Myocyte (in vitro differentiated cells): ENCODE results near the gene GMDS. TPM values are rescaled to one million over a fixed set of nuclear protein-coding genes. Genes with fewer than 3 reads are reported as not detected.

Experiments
- DNase-seq: peaks from one replicate; pipeline ENCODE4 v3.0.0-alpha.2; 2012; ENCODE audit warnings: low read depth
- total RNA-seq: library from RNA; depleted of rRNA; stranded (reverse); fragments of >200 nt; gene quantifications from 2 replicates; pipeline ENCODE4 v1.2.3, GENCODE V29; 2014

The GMDS gene
- total RNA-seq, 1 donor from 2014 or later, result 9.3 TPM

DNA sequence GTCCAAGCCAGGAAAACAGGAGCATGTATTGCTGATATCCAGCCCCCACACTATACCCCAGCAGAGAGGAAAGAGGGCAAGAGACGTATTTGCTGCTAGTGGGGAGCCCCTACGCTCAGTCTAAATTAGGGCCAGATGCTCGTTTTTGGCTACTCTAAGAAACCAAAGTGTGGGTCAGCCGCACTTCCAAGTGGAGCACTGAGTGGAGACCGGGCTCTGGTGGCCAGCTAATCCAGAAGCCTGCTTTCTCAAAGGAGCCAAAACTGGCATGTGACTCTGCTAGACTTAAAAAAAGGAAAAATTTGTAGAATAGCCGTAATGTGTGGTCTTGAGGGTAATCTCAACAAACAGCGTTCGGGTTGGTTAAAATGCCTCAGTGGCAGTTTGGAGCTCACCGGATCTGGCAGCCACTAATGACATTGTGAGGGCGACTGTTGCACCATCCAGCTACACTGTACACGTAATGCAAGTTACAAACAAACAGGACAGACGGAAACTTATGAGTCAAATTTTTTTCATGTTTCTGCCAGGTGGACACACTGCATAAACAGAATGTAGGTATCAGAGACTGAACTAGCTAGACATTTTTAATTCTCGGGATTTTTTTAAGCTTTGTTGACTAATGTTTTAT, 404.8 kb downstream of the GMDS start:
- no peak for DNase-seq

DNA sequence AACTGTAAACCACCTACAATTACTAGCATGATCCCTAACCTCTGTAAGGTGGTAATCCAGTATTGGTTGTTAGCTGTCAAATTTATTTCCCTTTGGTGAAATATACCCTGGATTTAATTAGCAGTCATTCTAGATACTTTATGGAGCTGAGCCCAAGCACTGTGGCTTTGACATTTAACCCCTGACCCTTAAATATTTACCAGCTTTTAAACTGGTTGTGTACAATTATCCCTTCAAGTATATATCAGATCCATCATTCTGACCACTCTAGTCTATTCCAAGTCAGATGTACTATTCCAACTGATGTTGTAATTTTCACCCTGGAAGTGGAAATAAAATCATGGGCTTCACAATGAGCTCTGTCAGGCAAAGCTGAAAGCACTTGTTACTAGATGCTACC, 406.0 kb downstream of the GMDS start:
- DNase-seq, result no peak

DNA sequence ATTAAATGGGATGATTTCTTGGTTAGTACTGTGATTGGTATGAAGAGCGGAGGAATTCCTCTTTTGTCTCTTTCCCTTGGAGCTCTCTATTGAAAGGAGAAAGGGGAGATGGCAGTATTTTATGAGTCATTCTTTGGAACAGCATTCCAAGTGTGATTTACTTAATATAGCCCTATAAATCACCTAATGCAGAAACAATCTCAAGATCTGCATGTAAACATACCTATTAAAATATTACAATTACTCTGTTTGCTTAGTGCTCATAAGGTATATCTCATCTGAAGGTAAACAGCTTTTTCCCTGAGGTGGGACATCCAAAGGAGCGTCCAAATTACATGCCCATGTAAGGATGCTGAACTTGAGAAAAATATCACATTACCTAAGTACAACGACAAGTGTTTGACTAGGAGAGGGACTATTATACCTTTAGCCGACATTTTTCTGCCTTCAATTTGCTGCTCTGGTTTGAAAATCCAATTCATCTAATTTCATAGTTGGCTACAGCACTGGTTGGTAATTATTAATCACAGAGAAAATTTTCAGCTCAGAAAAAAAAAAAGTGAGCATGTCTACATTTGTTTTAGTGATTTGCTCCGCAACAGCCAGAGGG, 406.7 kb downstream of the GMDS start:
- DNase-seq, result peak; percentile 6

DNA sequence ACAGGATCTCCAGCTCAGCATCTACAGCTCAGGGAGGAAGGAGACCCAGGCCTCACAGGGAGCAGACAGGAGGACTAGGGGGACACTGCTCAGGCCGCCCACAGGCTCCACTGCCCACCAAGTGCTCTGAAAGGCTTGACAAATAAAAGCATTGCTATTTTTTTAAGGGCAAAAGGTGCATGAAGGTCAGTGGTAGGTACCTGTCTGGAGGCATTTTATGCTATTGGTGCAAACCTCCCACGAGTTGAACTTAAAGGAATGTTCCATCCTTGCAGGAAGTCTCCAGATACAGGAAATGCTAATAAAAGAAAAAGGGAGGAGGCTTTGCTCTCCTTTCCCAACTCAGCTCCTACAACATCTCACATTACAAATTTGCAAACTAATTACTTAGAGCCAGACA, 407.6 kb downstream of the GMDS start:
- DNase-seq, result no peak

DNA sequence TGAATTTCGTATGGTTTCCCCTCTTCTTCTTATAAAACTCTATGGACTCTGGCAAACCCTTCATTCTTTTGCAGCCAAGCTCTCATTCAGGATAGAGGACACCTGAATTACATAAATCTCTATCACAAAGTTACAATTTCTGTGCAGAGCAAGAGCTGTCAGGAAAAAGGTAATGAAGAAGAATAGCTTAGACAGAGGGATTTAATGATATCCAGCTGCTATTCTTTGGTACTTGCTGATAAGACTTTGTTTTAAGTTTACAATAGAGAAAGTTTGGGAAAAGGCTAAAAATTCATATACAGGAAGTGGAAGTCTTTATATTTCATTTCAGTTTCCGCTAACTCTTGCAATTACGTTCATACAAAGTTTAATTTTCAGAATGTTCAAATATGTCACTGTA, 408.7 kb downstream of the GMDS start:
- DNase-seq, result no peak

DNA sequence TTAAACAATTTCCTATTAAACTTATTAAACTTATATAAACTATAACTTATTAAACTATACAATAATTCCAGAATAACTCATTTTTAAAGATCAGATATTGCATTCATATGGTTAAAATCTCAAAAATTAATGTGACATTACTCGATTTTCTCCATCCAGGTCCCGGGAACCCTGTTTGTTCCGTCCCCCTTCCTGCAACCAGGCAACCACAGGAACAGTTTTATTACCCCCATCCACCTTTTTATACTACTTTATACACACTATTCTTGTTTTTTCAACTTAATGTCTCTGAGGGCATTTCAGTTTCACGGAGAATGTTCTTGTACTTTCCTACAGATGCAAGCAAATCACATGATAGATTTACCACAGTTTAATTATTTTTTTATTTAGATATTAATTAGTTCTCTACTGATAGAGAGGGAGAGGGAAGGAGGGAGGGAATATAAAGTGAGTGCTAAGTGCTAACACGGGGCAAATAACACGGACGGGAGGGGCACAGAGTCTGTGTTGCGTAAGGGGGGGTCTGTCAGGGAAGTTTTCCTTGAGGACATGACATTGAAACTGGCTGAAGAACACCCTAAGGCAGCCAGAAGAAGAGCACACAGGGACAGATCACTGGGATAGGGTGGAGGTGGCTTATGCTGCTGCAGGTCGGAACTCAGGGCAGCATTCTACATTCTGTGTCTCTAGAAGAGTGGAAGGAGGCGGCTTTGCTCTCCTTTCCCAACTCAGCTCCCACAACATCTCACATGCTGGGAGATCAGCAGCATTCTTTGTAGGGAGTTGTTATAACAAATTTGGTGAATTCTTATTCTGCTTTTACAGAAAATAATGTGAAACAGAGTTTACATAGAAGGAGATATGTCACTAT, 410.5 kb downstream of the GMDS start:
- DNase-seq, result no peak

DNA sequence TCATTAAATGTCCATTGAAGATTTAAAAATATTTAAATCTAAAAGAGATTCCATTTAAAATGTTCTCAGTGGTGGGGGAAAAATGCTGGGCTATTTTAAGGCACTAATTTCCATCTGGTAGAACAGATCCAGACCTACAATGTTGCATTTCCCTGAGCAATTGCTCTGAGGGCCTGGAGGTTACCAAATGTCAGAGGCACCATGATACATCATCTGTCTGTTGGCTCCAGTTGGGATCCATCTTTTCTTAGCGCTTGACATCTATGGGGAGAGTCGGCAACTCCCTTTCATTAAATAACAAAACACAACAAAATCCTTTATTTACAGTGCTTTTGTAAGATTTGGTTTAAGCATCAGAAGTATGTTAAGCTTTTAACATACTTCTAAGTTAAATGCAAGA, 411.2 kb downstream of the GMDS start:
- no peak for DNase-seq

DNA sequence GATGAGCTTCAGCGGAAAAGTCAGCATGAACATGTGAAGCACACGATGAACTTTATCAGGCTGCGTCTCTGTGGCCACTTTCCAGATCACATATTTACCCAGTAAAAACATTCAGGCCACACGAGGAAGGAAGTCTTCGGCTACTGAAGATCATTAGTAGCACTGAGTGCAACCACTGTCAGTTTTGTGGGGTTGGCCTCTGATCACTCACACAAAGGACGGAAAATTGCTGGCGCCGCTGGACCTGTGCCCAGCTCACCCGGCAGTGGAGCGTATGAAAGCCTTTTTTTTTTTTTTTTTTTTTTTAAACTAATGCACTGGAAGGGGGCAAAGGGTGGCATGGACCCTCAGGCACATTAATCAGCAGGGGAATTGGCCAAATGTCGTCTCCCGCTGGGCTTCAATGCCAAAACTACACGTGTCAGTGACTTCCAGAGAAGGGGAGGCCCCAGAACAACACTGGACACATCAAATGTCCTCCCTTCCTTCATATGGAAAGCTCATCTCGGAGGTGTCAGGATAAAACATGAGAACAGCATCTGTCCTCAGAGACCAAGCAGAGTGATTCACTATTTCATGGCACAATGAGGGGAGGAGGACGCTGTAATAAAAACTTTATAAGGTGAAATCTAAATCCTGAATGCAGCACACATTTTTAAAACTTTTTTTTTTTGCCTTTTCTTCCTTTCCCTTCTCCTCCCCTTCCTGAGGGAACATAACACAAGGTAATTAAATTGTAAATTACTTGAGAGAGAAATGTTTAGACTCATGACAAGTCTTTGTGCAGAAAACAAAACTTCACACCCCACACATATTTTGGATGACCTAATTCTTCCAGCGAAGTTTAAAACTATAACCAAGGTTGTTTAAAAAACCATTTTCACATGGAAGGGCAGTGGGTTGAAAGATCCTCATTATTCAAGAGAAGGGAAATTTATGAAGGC, 412.3 kb downstream of the GMDS start:
- no peak for DNase-seq

DNA sequence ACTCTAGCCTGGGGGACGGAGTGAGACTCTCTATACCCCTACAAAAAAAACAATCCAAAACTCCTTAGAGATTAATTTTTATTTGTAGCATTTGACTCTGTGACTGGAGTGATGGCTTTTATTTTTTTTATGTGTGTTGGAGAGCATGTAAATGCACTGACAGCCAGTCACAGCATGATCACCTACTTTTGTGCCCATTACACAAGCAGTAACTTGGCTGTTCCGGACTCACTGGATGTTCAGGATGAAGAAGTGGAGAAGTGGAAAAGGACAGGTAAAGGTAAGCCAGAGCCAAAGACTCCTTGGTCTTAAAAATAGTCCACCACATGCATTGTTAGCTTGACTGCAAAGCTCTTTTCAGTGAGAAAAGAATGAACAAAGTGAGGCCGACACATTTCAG, 413.0 kb downstream of the GMDS start:
- no peak for DNase-seq

DNA sequence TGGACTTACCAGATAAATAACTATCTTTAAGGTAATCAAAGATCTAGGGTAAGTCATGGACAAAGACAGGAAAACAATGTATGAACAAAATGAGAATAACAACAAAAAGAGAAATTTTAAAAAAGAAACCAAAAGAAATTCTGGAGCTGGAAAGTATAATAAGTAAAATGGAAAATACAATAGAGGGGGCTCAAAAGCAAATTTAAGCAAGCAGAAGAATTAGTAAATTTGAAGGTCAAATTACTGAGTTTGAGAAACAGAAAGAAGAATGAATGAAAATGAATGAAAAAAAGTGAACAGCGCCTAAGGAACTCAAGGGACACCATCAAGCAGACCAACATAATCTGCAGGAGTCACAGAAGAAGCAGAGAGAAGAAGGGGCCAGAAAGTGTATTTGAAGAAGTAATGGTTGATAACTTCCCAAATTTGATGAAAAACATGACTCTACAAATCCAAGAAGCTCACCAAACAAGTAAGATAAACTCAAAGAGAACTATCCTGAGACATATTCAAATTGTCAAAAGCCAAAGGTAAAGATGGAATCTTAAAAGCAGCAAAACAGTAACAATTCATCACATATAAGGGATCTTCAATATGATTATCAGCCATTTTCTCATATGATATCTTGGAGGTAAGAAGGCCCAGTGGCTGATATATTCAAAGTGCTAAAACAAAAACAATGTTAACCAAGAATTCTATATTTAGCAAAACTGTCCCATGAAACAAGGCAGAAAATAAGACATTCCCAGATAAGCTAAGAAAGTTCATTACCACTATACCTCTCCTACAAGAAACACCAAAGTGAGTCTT, 417.2 kb downstream of the GMDS start:
- DNase-seq, result no peak

DNA sequence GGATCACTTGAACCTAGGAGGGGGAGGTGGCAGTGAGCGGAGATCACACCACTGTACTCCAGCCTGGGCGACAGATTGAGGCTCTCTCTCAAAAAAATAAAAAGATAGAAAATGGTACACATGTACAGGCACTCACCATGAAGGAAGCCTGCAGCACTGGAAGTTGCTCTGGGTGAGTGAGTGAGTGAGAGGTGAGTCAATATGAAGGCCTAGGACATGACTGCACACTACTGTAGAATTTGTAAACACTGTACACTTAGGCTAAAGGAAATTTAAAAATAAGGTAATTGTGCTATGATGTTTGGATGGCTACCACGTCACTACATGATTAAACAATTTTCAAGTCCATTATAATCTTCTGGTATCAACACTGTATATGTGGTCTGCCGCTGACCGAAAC, 419.5 kb downstream of the GMDS start:
- DNase-seq, result no peak

DNA sequence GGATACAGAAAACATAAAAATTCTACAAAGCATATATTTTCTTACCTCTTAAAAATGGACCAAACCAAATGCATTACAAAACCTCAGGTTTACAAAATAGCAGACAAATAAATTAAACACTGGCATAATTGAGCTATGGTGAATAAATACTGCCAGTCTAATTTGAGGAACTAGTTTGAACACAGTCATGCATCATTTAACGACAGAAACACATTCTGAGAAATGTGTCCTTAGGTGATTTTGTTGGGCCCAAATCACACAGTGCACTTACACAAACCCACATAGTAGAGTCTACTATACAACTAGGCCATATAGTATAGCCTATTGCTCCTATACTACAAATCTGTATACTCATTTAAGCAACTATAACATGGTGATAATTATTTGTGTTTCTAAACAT, 420.1 kb downstream of the GMDS start:
- no peak for DNase-seq

DNA sequence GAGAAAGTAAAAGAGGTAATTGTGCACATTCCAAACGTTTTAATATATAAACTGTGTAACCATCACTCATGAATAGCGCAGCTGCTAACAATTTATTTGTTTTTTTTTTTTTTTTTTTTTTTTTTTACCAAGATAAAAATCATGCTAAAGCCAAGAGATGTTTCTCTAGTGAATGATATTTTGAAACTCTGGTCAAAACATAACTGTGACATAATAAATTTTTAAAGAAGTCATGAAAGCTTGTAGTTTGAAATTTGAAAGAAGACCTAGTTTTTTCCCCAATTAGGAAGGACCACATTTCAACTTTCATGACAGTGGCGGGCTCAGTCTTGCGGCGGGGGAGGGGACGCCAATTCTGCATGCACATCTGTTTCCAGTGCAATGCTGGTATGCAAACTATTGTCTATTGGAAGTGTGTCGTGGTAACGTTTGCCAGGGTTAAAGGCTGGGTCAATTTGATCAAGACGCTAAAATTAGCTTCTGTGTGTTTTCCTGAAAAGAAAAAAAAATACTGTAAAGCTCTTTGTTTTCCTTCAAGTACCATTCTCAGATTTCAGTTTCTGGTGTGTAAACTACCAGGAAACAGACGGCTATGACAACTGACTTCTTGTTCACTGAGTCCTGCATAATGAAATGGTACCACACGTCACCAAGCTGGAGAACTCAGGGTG, 423.8 kb downstream of the GMDS start:
- peak; percentile 34 for DNase-seq

DNA sequence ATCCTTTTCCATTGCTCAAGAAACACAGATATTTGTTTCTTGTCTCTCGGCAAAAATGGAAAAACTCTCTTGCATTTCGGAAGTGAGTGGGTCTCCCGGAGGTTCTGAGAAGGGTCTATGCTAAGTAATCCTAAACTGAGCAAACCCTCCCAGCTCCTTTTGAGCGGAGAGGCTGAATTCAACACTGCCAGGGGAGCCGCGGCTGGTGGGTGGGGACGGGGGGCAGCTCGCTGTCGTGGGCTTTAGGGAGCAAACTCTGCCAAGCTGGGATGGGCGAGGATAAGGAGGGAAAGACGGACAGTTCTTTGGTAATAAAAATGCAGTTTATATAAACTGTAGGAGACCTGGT, 424.3 kb downstream of the GMDS start:
- DNase-seq, result no peak

DNA sequence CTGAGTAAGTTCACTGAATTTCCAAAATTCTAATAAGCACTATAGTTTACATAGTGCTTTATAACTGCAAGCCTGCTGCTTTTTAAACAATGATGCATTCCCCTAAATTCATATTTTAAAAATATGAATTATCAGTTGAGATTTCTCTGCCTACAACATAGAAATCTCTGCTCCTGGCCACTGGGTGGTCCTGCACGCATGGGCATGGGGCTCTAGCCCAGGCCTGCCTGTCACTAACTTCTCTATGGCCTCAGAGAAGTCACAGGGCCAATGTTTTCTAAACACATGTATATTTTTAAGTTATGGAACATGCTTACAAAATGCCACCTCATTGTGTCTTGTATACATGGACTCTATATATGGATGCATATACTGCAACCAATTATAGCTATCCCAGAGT, 424.7 kb downstream of the GMDS start:
- DNase-seq, result no peak

DNA sequence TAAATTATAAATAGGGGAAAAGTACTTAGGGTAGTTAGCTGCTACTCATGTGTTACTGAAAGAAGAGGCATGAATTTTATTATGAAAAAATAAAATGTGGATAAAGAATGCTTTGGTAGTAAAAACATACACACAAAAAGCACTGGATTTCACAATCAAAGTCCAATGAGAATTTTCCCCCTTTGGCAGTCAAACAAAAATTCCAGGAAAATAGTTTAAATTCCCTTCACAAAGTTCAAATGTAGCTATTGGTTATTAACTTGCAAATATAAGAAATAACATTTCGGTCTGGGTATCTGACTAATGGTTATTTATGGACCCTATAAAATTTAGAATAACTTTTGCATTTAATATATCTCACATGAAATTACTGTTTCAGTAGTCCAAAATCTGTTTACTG, 425.2 kb downstream of the GMDS start:
- no peak for DNase-seq

DNA sequence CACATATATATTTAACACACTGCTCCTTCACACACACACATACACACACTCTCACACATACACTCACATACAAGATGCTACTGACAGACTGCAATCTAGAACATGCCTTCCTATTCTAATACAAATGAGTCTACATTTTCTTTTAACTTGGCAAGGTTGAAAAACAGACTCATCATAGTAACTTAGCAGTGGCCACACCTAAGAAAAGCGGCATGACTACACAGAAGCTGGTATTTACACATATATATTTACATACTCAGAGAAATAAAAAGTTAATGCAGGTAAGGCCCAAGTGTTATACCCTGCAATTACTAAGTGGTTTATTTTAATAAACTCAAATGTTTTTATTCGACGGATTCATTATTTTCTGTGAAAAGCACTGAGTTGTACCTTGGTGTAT, 426.4 kb downstream of the GMDS start:
- DNase-seq, result no peak

DNA sequence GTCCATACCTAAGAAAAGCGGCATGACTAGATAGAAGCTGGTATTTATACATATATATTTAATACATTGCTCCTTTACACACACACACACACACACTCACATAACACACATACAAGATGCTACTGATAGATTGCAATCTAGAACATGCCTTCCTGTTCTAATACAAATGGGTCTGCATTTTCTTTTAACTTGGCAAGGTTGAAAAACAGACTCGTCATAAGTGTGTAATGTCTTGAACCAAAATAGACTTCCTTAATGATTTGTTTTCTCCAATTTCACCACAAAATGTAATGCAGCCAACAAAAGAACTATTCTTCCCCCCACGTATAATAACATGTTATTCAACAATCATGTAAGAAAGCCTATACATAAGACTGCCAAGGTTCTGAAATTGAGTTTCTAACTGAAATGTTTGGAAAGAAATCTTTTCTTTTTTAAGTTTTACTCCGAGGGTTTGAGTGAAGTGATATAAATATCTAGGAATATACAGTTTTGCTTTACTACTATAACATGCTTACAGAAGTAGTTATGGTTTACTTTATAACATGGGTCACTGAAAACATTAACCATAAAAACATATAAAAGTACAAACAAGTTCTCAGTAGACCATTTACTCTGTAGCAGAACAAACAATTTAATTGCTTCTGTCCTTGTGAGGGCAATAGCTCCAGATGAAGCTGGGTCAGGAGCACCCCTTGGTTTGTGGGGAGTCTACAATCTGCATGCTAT, 428.2 kb downstream of the GMDS start:
- no peak for DNase-seq

DNA sequence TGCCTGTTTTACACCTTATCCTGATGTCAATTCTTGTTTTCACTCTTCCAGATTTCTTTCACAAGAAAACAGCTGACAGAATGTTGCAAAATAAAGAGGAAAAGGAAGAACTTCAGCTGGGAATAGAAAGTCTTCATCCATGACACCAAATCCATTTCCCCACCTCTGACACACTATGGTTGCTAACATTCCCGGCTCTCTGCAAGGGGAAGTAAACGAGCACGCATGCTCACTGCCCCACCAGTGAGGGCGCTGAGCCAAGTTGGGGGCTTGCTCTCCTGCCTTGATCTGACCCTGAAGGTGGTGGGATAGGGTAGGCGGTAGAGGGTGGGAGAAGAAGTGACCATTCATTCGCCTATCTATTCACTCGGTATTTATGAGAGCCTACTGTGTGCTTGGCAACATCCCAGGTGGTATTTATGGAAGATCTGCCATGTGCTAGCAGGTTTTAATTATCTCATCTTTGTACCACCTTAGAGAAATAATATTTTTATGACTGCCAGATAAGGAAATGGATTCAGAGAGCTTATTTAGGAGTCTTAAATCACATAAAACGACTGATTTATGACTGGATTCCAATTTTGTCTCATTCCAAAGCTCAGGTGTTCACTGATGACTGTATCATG, 429.5 kb downstream of the GMDS start:
- no peak for DNase-seq
